Stimulated activated CD4-positive, alpha-beta T cell treated with anti-CD3 and anti-CD28 coated beads, Interleukin-2, amount 100 ng/mL, for 24 hours (primary cell): ENCODE results near the gene TUBB1.
A peak's percentile ranks its signal among the peaks of the same experiment; 100 is the strongest.

ENCODE experiments used
- DNase-seq, 2 donors: peaks; one replicate each; pipeline ENCODE4 v3.0.0-alpha.2; 2020

TUBB1 gene

GRCh38 chr20:58990651-58991445 lies 28.4 kb upstream of the TUBB1 start:
- DNase-seq = no peak

GRCh38 chr20:58991715-58992114 lies 27.5 kb upstream of the TUBB1 start:
- DNase-seq = no peak

DNA sequence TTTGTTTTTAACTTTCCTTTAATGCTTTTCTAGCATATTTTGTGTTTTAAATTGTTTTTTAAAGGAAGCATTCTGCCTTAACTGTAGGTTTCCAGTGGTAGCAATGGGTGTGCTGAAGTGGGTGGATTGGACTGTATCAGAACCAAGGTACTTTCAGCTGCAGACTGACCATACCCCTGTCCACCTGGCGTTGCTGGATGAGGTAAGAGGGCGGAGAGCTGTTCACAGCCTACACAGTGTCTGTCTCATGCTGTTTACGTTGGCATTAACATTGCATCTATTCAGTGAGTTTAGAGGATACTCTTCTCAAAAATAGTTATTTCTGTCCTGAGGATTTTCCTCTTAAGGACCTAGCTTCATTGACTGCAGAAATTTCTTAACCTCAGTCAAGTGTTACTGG lies 26.3 kb upstream of the TUBB1 start:
- DNase-seq = no peak

DNA sequence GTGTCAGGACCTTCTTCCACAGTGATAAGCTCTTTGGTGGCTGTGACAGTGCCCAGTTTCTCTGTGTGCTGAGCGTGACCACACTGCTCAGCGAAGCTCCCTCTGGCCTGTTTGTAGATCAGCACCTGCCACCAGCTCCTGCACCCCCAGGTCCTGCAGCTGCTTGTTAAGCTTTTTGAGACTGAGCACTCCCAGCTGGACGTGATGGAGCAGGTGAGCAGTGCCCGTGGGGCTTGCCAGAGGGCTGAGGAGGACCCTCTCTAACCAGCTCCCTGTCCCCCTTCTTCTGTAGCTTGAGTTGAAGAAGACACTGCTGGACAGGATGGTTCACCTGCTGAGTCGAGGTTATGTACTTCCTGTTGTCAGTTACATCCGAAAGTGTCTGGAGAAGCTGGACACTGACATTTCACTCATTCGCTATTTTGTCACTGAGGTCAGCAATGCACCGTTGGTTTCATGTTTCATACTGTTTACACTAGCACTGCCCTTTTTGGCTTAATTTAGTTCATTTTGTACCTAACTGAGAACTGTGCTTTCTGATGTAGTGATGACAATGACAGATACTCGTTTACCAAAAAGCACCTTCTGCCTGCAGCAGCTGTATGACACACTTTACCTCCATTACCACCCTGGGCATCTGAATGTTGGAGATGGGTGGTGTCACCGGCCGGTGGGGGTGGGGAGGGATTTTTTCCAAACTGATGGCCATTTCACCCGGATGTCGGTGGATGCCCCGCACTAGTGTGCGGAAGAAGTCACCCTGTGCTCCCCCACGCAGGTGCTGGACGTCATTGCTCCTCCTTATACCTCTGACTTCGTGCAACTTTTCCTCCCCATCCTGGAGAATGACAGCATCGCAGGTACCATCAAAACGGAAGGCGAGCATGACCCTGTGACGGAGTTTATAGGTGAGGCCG lies 25.6 kb upstream of the TUBB1 start:
- DNase-seq = no peak

DNA sequence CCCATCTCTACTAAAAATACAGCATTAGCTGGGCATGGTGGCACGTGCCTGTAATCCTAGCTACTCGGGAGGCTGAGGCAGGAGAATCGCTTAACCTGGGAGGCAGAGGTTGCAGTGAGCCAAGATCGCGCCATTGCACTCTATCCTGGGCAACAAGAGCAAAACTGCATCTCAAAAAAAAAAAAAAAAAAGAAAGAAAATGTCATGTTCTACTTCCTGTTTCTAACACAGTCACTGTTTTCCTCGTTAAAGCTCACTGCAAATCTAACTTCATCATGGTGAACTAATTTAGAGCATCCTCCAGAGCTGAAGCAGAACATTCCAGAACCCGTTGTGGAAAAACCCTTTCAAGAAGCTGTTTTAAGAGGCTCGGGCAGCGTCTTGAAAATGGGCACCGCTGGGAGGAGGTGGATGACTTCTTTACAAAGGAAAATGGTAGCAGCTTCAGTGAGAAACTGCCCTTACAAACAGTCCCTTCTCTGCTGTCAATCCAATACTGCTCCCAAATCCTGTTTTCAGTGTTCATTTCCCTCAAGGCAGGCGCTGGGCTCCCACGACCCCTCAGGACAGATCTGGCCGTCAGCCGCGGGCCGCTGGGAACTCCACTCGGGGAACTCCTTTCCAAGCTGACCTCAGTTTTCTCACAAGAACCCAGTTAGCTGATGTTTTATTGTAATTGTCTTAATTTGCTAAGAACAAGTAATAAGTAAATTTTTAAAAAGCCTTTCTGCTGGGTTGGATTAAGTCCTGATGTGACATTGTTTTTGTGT lies 24.7 kb upstream of the TUBB1 start:
- DNase-seq = no peak

DNA sequence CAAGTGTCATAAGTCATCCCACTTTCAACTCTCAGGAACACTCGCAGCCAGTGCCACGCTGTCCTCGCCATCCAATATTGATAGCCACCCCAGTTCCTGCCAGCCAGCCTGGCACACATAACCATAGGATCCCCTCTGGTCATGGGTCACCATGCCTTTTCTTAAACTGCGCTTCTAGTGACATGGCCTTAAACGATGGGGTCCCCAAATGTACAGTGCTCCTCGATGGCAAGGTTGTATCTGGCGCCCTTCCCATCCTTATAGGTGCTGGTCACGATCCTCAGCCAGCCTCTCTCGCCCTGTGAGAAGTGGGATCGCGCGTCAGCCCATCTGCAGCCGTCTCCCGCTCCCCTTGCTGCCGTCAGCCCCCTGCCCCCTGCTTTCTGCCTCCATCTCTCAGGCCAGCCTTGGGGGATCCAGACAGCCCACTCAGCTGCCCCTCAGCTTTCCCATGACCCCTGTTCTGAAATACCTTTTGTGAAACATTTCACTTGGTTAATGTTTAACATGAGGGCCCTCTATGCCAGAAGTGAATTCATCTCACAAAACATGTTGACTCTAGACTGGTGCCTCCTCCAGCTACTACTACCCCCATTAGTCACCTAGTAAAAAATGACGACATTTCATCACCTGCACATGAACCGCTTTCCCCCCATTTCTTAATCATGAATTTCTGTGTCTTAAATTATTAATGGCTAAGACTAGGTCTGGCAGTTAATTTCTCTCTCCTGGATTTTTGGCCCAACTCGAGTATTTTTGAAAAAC lies 23.6 kb upstream of the TUBB1 start:
- DNase-seq = no peak

DNA sequence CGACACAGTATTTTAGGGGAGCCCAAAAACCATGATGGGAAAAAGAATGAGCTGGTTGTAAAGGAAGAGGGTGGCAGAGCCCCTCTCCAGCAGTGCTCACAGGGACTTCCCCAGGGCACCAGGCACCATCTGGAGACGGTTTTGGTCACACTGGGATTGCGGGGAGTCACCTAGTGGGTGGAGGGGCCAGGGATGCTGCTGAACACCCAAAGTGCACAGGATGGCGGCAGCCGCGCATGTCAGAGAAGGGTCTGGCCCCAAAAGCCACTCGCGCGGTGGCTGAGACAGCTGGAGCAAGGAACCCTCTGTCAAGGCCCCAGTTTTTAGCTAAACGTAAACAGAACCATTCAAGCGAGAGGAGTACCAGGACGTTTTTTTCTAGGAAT lies 23.0 kb upstream of the TUBB1 start:
- no peak for DNase-seq

GRCh38 chr20:58997141-58997770 lies 22.0 kb upstream of the TUBB1 start:
- no peak for DNase-seq

GRCh38 chr20:58998656-58999055 lies 20.6 kb upstream of the TUBB1 start:
- DNase-seq = no peak

DNA sequence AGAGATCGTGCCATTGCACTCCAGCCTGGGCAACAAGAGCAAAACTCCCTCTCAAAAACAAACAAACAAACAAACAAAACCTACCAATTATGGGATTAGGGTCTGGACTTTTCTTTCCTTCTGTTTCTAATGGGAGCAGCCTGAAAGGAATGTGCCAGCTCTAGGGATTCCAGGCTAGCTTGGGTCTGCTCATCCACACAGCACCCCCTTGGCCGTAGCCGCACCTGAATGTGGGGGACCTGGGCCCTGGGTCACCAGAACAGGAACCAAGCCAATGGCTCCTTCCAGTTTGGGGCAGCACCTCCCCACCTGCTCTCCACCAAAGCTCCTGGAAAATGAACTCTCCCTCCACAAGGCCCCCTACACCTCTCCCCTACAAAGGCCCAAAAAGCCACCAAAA lies 18.9 kb upstream of the TUBB1 start:
- DNase-seq = no peak

GRCh38 chr20:59001068-59001448 lies 18.2 kb upstream of the TUBB1 start:
- DNase-seq = no peak

GRCh38 chr20:59001449-59002171 lies 17.6 kb upstream of the TUBB1 start:
- DNase-seq = no peak

- no peak for DNase-seq
Observed at GRCh38 chr20:59002388-59002787, 16.8 kb upstream of the TUBB1 start.

DNA sequence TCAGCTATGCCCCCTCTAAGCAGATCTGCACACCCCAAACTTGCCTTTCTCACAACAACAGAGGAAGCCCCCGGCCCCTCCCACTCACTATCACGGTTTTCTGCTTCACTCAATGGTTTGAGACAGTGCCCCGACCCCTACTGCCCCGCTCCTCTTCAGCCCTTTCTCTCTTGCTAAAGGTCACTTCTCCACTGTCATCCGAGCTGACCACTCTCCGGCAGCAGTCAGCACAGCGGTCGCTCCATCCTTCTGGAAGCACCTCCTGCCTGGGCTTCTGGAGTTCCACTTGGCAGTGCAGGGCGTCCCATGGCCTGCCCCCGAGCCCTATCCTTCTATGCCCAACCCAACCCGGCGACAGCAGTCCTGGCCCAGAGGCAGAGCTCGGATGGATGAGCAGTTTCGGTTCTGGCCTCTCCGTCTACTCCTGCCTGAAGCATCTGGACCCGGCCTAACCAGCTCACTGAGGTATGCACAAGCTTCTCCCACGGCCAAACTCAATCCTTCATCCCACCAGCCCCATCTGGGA lies 16.3 kb upstream of the TUBB1 start:
- no peak for DNase-seq

DNA sequence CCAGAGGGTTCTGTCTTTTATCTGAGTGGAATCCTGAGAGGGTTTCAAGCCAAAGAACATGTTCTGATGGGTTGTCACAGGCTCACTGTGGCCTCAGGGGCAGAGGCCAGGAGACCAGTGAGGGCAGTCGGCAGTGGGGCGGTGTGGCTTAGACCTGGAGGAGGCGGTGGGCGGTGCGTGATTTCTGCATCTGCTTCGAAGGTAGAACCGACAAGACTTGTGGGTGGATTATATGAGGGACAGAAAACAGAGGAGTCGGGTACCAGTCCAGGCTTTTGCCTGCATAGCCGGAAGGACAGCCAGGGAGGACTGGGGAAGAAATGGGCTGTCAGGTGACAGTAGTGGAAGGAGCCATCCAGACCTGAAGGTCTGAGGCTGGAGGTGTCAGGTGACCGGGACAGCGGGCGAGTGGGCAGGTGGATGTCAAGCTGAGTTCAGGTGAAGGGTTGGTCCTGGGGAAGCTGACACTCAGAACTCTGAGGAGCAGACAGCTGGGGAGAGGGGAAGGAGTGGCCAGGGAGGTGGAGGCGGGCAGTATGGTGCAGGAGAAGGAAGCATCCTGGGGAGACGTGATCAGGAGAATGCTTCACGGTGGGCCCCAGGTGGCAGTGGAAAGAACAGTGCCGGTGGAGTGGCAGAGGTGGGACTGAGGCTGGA lies 15.3 kb upstream of the TUBB1 start:
- no peak for DNase-seq

GRCh38 chr20:59004493-59004762 lies 14.8 kb upstream of the TUBB1 start:
- peak; percentile 57 to 58 for DNase-seq

- peak in 1 of 2 donors; percentile 39 for DNase-seq
Observed at GRCh38 chr20:59004763-59005522, 14.3 kb upstream of the TUBB1 start.

DNA sequence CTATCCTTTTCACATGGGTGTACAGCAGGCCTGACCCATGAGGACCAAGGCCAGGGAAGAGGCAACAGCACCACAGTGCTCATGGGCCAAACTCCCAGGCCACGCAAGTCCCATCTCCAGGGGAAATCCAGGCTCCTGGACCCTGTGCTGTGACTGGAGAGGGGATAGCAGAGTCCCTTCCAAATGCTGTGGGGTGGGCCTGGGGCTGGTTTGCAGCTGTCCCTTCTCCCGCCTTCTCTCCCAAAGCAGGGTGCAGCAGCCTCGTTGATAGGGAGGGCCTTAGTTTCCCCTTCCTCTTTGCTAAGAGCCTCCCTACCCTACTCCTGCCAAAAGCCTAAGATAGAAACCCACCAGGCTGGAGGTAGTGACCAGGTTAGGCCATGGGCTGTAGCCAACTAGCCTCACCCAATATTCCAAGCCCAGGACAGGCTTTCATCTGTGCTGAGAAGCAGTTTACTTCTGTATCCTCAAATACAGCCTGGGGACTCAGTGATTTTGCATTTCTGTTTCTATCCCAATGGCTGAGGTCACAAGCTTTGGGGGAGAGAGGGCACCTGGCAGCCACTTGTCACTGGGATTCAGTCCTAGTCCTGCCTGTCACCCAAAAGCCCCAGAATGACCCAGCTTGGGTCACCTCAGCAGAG lies 13.6 kb upstream of the TUBB1 start:
- DNase-seq = no peak

DNA sequence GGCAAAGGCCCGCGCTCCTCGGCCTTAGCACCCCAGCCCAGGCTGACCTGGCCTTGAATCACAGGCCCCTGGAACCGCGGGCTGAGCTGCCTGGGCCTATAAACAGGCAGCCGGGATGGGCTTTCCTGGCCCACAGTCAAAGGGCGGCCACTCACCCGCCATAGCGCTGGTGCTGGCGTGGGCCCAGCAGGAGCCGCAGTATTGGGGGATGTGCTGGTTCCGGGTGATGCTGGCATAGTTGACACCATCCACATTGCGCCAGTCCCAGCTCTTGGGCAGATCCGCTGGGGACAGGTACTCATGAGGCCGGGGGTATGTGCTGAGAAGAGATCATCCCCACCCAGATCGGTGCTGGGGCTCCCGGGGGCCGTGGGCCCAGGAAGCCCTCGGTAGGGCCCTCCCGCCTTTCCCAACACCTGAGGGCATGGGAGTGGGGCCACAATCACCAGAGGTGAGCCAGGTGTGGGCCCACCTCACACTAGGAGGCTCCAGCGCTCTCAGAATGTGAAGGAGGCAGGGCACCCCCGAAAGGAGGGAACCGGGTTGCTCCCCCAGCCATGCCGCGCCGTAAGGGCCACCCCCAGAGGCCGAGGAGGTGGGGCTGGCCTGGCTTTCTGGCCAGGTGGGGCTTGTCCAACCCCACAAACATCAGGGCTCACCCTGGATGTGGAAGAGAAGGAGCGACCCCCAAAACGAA lies 12.9 kb upstream of the TUBB1 start:
- DNase-seq = no peak
